GM06990 (cell line): ENCODE measurements around the gene APOD.

Source experiments
- DNase-seq: peaks from one replicate; pipeline ENCODE4 v3.0.0-alpha.2; 2011; ENCODE audit not compliant: insufficient read length; ENCODE audit errors: extremely low read depth
- H3K27me3 ChIP-seq: replicated peaks from 2 replicates; pipeline ENCODE4 v1.6.0; 2011; ENCODE audit warnings: low read length; ENCODE audit not compliant: control insufficient read depth, insufficient read depth
- H3K36me3 ChIP-seq: 2 replicates; pipeline ENCODE4 v1.5.1; 2011; ENCODE audit warnings: low read length; ENCODE audit not compliant: control insufficient read depth, insufficient read depth
- H3K4me3 ChIP-seq: replicated peaks from 2 replicates; pipeline ENCODE4 v1.5.1; 2011; ENCODE audit warnings: low read depth, mild to moderate bottlenecking, control low read depth, low read length
- TF ChIP-seq, protein P1 (sequence below): IDR thresholded peaks from 2 replicates; pipeline ENCODE4 v1.5.1; 2011; ENCODE audit warnings: low read length, control low read depth, mild to moderate bottlenecking, inconsistent platforms; ENCODE audit not compliant: insufficient read depth, poor library complexity, severe bottlenecking

APOD gene

DNA sequence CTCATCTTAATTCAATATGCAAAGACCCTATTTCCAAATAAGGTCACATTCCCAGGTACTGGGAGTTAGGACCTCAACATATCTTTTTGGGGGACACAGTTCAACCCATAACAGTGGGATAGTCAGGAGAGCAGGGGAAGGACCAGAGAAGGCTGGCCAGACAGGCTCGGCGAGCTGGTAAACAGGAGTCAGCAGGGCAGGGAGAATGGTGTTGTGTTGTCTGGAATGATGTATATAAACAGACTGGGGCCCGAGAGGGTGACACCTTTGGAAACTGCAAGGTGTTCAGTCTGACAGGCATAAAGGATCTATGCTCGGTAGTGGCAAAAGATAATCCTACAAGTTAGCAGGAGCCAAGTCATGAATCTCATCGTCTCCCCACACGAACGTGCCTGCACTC is 30.5 kb downstream of the APOD start:
- DNase-seq, result no peak
- no peaks in the 10 kb centered on the region for H3K36me3 ChIP-seq
- no peaks in the 10 kb centered on the region for H3K27me3 ChIP-seq
- H3K4me3 ChIP-seq, result no peak overlapping the region
- TF ChIP-seq, protein P1, sequence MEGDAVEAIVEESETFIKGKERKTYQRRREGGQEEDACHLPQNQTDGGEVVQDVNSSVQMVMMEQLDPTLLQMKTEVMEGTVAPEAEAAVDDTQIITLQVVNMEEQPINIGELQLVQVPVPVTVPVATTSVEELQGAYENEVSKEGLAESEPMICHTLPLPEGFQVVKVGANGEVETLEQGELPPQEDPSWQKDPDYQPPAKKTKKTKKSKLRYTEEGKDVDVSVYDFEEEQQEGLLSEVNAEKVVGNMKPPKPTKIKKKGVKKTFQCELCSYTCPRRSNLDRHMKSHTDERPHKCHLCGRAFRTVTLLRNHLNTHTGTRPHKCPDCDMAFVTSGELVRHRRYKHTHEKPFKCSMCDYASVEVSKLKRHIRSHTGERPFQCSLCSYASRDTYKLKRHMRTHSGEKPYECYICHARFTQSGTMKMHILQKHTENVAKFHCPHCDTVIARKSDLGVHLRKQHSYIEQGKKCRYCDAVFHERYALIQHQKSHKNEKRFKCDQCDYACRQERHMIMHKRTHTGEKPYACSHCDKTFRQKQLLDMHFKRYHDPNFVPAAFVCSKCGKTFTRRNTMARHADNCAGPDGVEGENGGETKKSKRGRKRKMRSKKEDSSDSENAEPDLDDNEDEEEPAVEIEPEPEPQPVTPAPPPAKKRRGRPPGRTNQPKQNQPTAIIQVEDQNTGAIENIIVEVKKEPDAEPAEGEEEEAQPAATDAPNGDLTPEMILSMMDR, result no peak

DNA sequence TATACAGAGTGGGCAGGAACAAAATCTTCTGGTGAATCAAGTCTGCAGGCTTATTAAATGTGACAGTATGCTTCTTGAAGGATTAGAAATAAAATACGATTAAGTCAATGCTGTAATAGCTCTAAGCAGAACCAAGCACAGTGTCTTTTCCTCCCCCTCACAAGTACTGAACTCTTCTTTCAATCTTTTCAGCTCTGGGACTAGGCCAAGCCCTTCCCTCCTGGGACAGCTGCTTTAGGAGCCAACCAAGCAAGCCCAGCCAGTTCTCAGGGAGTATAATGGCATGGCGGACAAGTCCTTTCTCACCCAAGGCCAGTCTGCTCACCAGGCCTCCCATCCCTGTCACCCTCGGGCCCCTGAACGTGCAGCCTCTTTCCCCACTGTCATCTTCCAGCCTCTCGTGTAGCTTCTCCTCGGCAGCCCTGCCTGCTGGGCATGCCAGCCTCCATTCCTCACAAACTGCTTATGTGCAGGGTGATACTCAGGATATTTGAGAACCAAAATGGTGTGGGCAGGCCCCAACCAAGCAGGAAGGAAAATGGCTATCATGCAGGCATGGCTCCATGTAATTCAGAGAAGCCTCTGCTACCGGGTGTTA is 32.3 kb downstream of the APOD start:
- TF ChIP-seq, protein P1, result no peak
- Histone ChIP-seq H3K27me3 (no peaks in the 10 kb centered on the region), H3K4me3 (no peak overlapping the region), H3K36me3 (no peaks in the 10 kb centered on the region)
- DNase-seq, result no peak

DNA sequence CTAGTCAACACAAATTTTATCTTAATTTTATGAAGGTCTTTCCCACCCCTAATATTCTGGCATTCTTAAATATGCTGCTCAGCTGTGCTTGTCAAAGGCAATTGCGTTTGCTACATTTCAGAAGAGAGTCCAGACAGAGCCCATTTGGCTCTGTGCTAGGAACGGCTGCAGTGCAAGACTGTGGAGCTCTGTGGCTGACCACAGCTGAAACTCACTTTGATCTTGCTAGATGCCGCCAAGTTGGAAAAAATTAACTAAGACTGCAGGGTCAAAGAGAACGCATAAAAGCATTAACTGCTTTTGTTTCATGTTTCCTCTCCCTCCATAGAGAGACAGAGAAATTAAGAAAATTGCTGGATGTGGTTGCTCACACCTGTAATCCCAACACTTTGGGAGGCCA is 33.0 kb downstream of the APOD start:
- TF ChIP-seq, protein P1, result no peak
- H3K36me3 ChIP-seq, result no peaks in the 10 kb centered on the region
- no peak for DNase-seq
- no peak overlapping the region for H3K4me3 ChIP-seq
- H3K27me3 ChIP-seq, result no peaks in the 10 kb centered on the region

DNA sequence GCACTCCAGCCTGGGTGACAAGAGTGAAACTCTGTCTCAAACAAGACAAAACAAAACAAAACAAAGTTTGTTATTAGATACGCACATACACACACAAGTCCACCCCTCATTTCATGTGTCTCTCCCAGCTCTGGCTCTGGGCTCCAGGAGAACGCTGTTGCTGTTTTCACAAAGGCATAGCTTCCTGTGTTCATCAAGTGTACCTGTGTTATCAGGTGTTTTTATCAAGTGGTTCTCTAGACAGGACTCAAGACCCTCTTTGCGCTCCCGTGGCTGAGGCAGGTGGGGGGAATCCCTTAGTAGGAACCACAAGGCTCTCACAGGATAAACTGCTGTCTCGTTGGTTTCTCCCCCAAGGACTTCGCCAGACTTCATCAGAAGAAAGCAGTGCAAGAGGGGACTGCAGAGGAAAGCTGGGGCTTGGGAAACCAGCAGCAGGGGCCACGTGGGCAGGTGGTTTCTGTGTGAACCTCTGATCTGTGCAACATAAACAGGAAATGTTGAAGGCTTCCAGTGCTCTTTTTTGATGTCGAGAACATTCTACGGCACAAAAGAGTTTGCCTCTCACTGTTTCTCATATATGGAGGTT is 33.7 kb downstream of the APOD start:
- no peaks in the 10 kb centered on the region for H3K27me3 ChIP-seq
- peak; percentile 52 for DNase-seq
- TF ChIP-seq, protein P1, result no peak
- H3K4me3 ChIP-seq, result no peak overlapping the region
- no peaks in the 10 kb centered on the region for H3K36me3 ChIP-seq

DNA sequence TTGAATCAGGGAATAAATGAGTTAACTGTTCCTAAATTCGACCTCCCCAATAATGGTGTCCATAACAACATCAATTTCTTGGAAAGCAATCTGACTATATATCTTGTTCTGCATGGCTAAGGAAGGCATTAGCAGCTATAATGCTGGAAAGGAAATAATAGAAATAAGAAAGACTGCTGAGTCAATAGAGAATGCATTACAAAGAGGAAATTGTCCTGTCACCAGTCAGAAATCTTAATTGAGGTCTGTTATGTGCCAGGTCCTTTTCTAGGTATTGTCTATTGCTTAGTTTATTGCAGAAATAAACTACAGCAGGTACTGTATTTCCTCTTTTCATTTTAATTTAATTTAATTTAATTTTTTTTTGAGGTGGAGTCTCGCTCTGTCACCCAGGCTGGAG is 34.8 kb downstream of the APOD start:
- TF ChIP-seq, protein P1, result no peak
- H3K36me3 ChIP-seq, result no peaks in the 10 kb centered on the region
- H3K4me3 ChIP-seq, result no peak overlapping the region
- no peak for DNase-seq
- H3K27me3 ChIP-seq, result no peaks in the 10 kb centered on the region
